Glutamatergic neuron (in vitro differentiated cells): Measurements from ENCODE around the gene HIPK3. TPM values are rescaled to one million over a fixed set of nuclear protein-coding genes. Genes with fewer than 3 reads are reported as not detected.

Experiments
- DNase-seq: peaks from one replicate; pipeline ENCODE4 v3.0.0; 2022
- H3K27ac Mint-ChIP-seq: one replicate; pipeline ENCODE4 v1.8.0; 2020; ENCODE audit warnings: mild to moderate bottlenecking, mixed read lengths, inconsistent platforms; ENCODE audit not compliant: unreplicated experiment
- H3K27me3 Mint-ChIP-seq: one replicate; pipeline ENCODE4 v1.8.0; 2020; ENCODE audit warnings: mild to moderate bottlenecking, moderate library complexity, mixed read lengths, inconsistent platforms; ENCODE audit not compliant: unreplicated experiment
- H3K36me3 Mint-ChIP-seq: one replicate; pipeline ENCODE4 v1.8.0; 2020; ENCODE audit warnings: mild to moderate bottlenecking, mixed read lengths, inconsistent platforms; ENCODE audit not compliant: unreplicated experiment
- H3K4me1 Mint-ChIP-seq: one replicate; pipeline ENCODE4 v1.8.0; 2020; ENCODE audit warnings: mild to moderate bottlenecking, low read depth, mixed read lengths, inconsistent platforms; ENCODE audit not compliant: unreplicated experiment
- H3K4me3 Mint-ChIP-seq: one replicate; pipeline ENCODE4 v1.8.0; 2020; ENCODE audit warnings: mild to moderate bottlenecking, mixed read lengths, inconsistent platforms; ENCODE audit not compliant: unreplicated experiment
- H3K9me3 Mint-ChIP-seq: one replicate; pipeline ENCODE4 v1.8.0; 2020; ENCODE audit warnings: mild to moderate bottlenecking, moderate library complexity, mixed read lengths, inconsistent platforms; ENCODE audit not compliant: unreplicated experiment
- CTCF ChIP-seq: fragments of 200-600 bp; sonication (generic); IDR thresholded peaks from one replicate; pipeline ENCODE4 v1.5.0; 2021; ENCODE audit not compliant: partially characterized antibody, unreplicated experiment
- total RNA-seq: library from RNA; stranded (reverse); fragmentation: NEBNext Ultra II Directional; extraction: Animal tissue kit (Norgen Biotek cat#: 25700); gene quantifications from one replicate; pipeline ENCODE4 v1.2.1, GENCODE V29; 2021; ENCODE audit not compliant: unreplicated experiment

The HIPK3 gene
- total RNA-seq, 1 donor from 2014 or later, result 56.5 TPM

GRCh38 chr11:33387996-33388395 is 130.8 kb downstream of the HIPK3 start:
- H3K27ac Mint-ChIP-seq, result no peak overlapping the region
- H3K4me3 Mint-ChIP-seq, result no peak overlapping the region
- H3K9me3 Mint-ChIP-seq, result peaks cover 3% of the 10 kb centered on the region
- DNase-seq, result no peak
- no peak for TF ChIP-seq CTCF
- peaks cover 6% of the 10 kb centered on the region for H3K36me3 Mint-ChIP-seq
- peaks cover under 1% of the 10 kb centered on the region for H3K27me3 Mint-ChIP-seq
- H3K4me1 Mint-ChIP-seq, result no peaks in the 10 kb centered on the region

- H3K4me1 Mint-ChIP-seq, result no peaks in the 10 kb centered on the region
- H3K27me3 Mint-ChIP-seq, result peaks cover 2% of the 10 kb centered on the region
- H3K9me3 Mint-ChIP-seq, result peaks cover 3% of the 10 kb centered on the region
- no peak for TF ChIP-seq CTCF
- no peak overlapping the region for H3K4me3 Mint-ChIP-seq
- no peak for DNase-seq
- H3K36me3 Mint-ChIP-seq, result peaks cover 6% of the 10 kb centered on the region
- H3K27ac Mint-ChIP-seq, result no peak overlapping the region
These were observed 131.8 kb downstream of the HIPK3 start for GRCh38 chr11:33388793-33389525.

GRCh38 chr11:33389635-33390034 is 132.5 kb downstream of the HIPK3 start:
- Mint-ChIP-seq H3K36me3 (peaks cover 6% of the 10 kb centered on the region), H3K27ac (no peak overlapping the region), H3K9me3 (peaks cover 3% of the 10 kb centered on the region), H3K4me1 (no peaks in the 10 kb centered on the region), H3K4me3 (no peak overlapping the region), H3K27me3 (peaks cover 2% of the 10 kb centered on the region)
- DNase-seq, result no peak
- no peak for TF ChIP-seq CTCF

- no peak for DNase-seq
- Mint-ChIP-seq H3K27me3 (peaks cover 2% of the 10 kb centered on the region), H3K36me3 (peaks cover 6% of the 10 kb centered on the region), H3K4me3 (no peak overlapping the region), H3K9me3 (peaks cover 5% of the 10 kb centered on the region), H3K27ac (no peak overlapping the region), H3K4me1 (no peaks in the 10 kb centered on the region)
- no peak for TF ChIP-seq CTCF
These were observed 134.0 kb downstream of the HIPK3 start for GRCh38 chr11:33390944-33391892.
